ENCODE results near the gene NFATC3. TPM values are rescaled to one million over a fixed set of nuclear protein-coding genes. Genes with fewer than 3 reads are reported as not detected.
A peak's percentile ranks its signal among the peaks of the same experiment; 100 is the strongest.

NFATC3 gene
- total and polyA plus RNA-seq, 12 donors = 6.3 to 32.9 (median 23.4) TPM

- intact Hi-C loops (cut with DNase I) = no loop called here
- DNase-seq (no peak), ATAC-seq (no peak)
- H3K27me3 ChIP-seq = no peaks in the 10 kb centered on the region
- H3K27ac ChIP-seq = peak overlapping the region in 3 of 10 donors; percentile 2 to 99 (median 39)
- no peaks in the 10 kb centered on the region for H3K9me3 ChIP-seq
- 97% methylated on average over 4 of the region's 4 CpGs for WGBS, 2 donors
- TF ChIP-seq, protein P1, sequence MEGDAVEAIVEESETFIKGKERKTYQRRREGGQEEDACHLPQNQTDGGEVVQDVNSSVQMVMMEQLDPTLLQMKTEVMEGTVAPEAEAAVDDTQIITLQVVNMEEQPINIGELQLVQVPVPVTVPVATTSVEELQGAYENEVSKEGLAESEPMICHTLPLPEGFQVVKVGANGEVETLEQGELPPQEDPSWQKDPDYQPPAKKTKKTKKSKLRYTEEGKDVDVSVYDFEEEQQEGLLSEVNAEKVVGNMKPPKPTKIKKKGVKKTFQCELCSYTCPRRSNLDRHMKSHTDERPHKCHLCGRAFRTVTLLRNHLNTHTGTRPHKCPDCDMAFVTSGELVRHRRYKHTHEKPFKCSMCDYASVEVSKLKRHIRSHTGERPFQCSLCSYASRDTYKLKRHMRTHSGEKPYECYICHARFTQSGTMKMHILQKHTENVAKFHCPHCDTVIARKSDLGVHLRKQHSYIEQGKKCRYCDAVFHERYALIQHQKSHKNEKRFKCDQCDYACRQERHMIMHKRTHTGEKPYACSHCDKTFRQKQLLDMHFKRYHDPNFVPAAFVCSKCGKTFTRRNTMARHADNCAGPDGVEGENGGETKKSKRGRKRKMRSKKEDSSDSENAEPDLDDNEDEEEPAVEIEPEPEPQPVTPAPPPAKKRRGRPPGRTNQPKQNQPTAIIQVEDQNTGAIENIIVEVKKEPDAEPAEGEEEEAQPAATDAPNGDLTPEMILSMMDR (IDR thresholded peaks at IDR 0.05) = no peak
- H3K36me3 ChIP-seq = peaks cover 0 to 53% (median 6%) of the 10 kb centered on the region in 9 donors
- peaks cover 4 to 94% (median 62%) of the 10 kb centered on the region in 9 donors for H3K4me1 ChIP-seq
- H3K4me3 ChIP-seq = no peak overlapping the region
Measured at GRCh38 chr16:68269793-68270192, 184.6 kb downstream of the NFATC3 start.

- intact Hi-C loops (cut with DNase I) = no loop called here
Measured at GRCh38 chr16:68270353-68270752, 185.2 kb downstream of the NFATC3 start.

GRCh38 chr16:68272507-68273209 is 187.5 kb downstream of the NFATC3 start:
- TF ChIP-seq, protein P1 (IDR thresholded peaks at IDR 0.05) = no peak
- no peak overlapping the region for H3K4me3 ChIP-seq
- peak overlapping the region in 9 of 10 donors; percentile 9 to 68 (median 37) for H3K27ac ChIP-seq
- intact Hi-C loops (cut with DNase I) = no loop called here
- no peaks in the 10 kb centered on the region for H3K9me3 ChIP-seq
- H3K27me3 ChIP-seq = no peaks in the 10 kb centered on the region
- ATAC-seq = no peak
- 59 to 74% methylated on average over 4 of the region's 4 CpGs for WGBS, 2 donors
- no peak for DNase-seq
- H3K4me1 ChIP-seq = peaks cover 0 to 82% (median 57%) of the 10 kb centered on the region in 9 donors
- H3K36me3 ChIP-seq = peaks cover 0 to 79% (median 8%) of the 10 kb centered on the region in 9 donors

More at GRCh38 chr16:68270353-68270752, 185.2 kb downstream of the NFATC3 start:
- H3K36me3 ChIP-seq = peaks cover 0 to 59% (median 8%) of the 10 kb centered on the region in 9 donors
- no peaks in the 10 kb centered on the region for H3K27me3 ChIP-seq
- peak overlapping the region in 3 of 10 donors; percentile 2 to 39 (median 30) for H3K27ac ChIP-seq
- TF ChIP-seq, protein P1 (IDR thresholded peaks at IDR 0.05) = no peak
- peaks cover 4 to 90% (median 60%) of the 10 kb centered on the region in 9 donors for H3K4me1 ChIP-seq
- no peak for ATAC-seq
- no peak for DNase-seq
- H3K4me3 ChIP-seq = no peak overlapping the region
- 0 to 62% methylated on average over 1 of the region's 1 CpG for WGBS, 2 donors
- H3K9me3 ChIP-seq = no peaks in the 10 kb centered on the region

- Histone ChIP-seq H3K9me3 (no peaks in the 10 kb centered on the region), H3K27me3 (no peaks in the 10 kb centered on the region), H3K36me3 (peaks cover 0 to 76% (median 8%) of the 10 kb centered on the region in 9 donors), H3K4me3 (no peak overlapping the region), H3K4me1 (peaks cover 0 to 74% (median 49%) of the 10 kb centered on the region in 9 donors), H3K27ac (peak overlapping the region in 7 of 10 donors; percentile 33 to 68 (median 56))
- TF ChIP-seq, protein P1 (IDR thresholded peaks at IDR 0.05) = no peak
- intact Hi-C loops (cut with DNase I) = no loop called here
- no peak for DNase-seq
- no peak for ATAC-seq
- 91 to 92% methylated on average over 5 of the region's 5 CpGs for WGBS, 2 donors
Measured at GRCh38 chr16:68273459-68273858, 188.3 kb downstream of the NFATC3 start.

Measured in heart right ventricle (tissue), 16 donors.